Psoas muscle (tissue), 8 donors: Measurements from ENCODE around the gene CTIF. TPM values are rescaled to one million over a fixed set of nuclear protein-coding genes. Genes with fewer than 3 reads are reported as not detected.
A peak's percentile ranks its signal among the peaks of the same experiment; 100 is the strongest.

Source experiments
- ATAC-seq, 4 donors: fragments of 200-7000 bp; cut with Tn5 transposase; one replicate each; pipeline ENCODE4 v1.9.1; 2020; ENCODE audit warnings: moderate library complexity in 3 of 4, mild to moderate bottlenecking in 2 of 4
- DNase-seq, 2 donors: peaks; one replicate each; pipeline ENCODE4 v3.0.0-alpha.2; 2020
- H3K27ac ChIP-seq: fragments of 200-600 bp; one replicate; pipeline ENCODE4 v1.8.0; 2022
- H3K27me3 ChIP-seq, 3 donors: fragments of 200-600 bp in 1 of 3; one replicate each; pipeline versions ENCODE4 v1.6.1 to v1.8.0; 2013 to 2022; ENCODE audit warnings: low read length in 2 of 3, mild to moderate bottlenecking in 2 of 3, moderate library complexity in 1 of 3; ENCODE audit not compliant: insufficient read depth in 3 of 3
- H3K36me3 ChIP-seq, 2 donors: fragments of 200-600 bp in 1 of 2; one replicate each; pipeline versions ENCODE4 v1.6.1 to v1.8.0; 2013 to 2022; ENCODE audit warnings: low read depth in 1 of 2, mild to moderate bottlenecking in 1 of 2, moderate library complexity in 1 of 2; ENCODE audit not compliant: insufficient read depth in 1 of 2
- H3K4me1 ChIP-seq: fragments of 200-600 bp; one replicate; pipeline ENCODE4 v1.8.0; 2022
- H3K4me3 ChIP-seq: fragments of 200-600 bp; one replicate; pipeline ENCODE4 v1.8.0; 2022; ENCODE audit warnings: mild to moderate bottlenecking
- H3K9me3 ChIP-seq: fragments of 200-600 bp; one replicate; pipeline ENCODE4 v1.8.0; 2022
- WGBS, 3 donors: extraction: QIAGEN DNeasy Blood & Tissue Kit; methylation state at CpG; one replicate each; pipeline versions ENCODE4 v1.1.6 to v1.1.7; 2013; 5-methylcytosine and 5-hydroxymethylcytosine counted together
- intact Hi-C, 2 donors: fragments of 100-400 bp; cut with DNase I; formaldehyde crosslinking; loops; one replicate each; pipeline versions ENCODE4 v1.11.0 to v1.14.2; 2022
- polyA plus RNA-seq, 3 donors: library from polyadenylated mRNA; stranded (reverse); fragments of 200-250 nt; gene quantifications; one replicate each; pipeline ENCODE4 v1.2.3, GENCODE V29; 2013
- total RNA-seq, 4 donors: library from RNA; stranded (reverse); fragmentation: NEBNext Ultra II Directional in 2 of 4; extraction: Animal tissue kit (Norgen Biotek cat#: 25700) in 2 of 4; gene quantifications; one replicate each; pipeline versions ENCODE4 v1.2.1 to v1.2.4, GENCODE V29; 2021 to 2023
- TF ChIP-seq, protein P1 (sequence below): fragments of 200-600 bp; IDR thresholded peaks from one replicate; pipeline ENCODE4 v1.8.0; 2022; ENCODE audit warnings: antibody characterized with exemption
- donor health status: healthy with polysubstance abuse.
- donor health status: DM: no; HTN: no; CAD: no; lungs with moderate emphysema.
- donor health status: Bipolar disorder and iron deficiency.
- donor health status: healthy.
- donor health status: DM: yes; HTN: yes; CAD: no.
- donor health status: DM: no; HTN: no; CAD: no.
- donor health status: DM: no; HTN: no; CAD: no.
- donor health status: DM: yes; HTN: yes; CAD: no.

The CTIF gene
- total and polyA plus RNA-seq, 7 donors: 11.3 to 40.5 (median 26.9) TPM

DNA sequence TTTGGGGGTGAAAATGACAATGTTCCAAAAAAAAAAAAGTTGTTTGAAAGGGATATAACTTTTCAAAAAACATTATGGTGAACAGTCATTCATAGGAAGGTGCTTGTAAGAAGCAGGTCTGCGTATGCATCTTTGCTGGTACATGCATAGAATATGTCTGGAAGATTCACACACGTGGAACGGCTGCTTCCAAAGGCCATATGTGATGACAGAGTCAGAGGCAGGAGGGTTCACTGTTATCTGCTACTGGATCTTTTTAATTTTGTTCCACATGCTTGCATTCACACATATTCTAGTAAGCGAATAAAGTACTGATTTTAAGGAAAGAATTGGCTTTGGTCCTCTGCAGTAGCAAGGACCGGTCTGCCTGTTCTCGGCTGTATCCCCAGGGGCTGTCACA is 218.5 kb downstream of the CTIF start:
- no peak for DNase-seq
- H3K27me3 ChIP-seq: no peaks in the 10 kb centered on the region
- TF ChIP-seq, protein P1, sequence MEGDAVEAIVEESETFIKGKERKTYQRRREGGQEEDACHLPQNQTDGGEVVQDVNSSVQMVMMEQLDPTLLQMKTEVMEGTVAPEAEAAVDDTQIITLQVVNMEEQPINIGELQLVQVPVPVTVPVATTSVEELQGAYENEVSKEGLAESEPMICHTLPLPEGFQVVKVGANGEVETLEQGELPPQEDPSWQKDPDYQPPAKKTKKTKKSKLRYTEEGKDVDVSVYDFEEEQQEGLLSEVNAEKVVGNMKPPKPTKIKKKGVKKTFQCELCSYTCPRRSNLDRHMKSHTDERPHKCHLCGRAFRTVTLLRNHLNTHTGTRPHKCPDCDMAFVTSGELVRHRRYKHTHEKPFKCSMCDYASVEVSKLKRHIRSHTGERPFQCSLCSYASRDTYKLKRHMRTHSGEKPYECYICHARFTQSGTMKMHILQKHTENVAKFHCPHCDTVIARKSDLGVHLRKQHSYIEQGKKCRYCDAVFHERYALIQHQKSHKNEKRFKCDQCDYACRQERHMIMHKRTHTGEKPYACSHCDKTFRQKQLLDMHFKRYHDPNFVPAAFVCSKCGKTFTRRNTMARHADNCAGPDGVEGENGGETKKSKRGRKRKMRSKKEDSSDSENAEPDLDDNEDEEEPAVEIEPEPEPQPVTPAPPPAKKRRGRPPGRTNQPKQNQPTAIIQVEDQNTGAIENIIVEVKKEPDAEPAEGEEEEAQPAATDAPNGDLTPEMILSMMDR: no peak
- H3K9me3 ChIP-seq: no peaks in the 10 kb centered on the region
- no peak for ATAC-seq
- no peak overlapping the region for H3K27ac ChIP-seq
- no peak overlapping the region for H3K4me3 ChIP-seq
- peaks cover 8% of the 10 kb centered on the region for H3K4me1 ChIP-seq
- WGBS, 3 donors: 77 to 90% (median 89%) methylated on average over 6 of the region's 6 CpGs
- H3K36me3 ChIP-seq: peaks cover 0 to 25% of the 10 kb centered on the region in 2 donors
- intact Hi-C loops: no loop called here

DNA sequence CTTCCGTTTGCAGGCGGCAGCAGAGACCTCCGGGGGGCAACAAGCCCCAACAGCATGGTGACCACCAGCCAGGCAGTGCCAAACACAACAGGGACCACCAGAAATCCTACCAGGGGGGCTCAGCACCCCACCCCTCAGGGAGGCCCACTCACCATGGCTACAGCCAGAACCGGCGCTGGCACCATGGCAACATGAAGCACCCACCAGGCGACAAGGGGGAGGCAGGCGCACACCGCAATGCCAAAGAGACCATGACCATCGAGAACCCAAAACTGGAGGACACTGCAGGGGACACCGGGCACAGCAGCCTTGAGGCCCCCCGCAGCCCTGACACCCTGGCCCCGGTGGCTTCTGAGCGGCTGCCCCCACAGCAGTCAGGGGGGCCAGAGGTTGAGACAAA is 219.1 kb downstream of the CTIF start:
- TF ChIP-seq, protein P1: no peak
- Histone ChIP-seq H3K9me3 (no peaks in the 10 kb centered on the region), H3K27me3 (no peaks in the 10 kb centered on the region), H3K36me3 (peaks cover 0 to 25% of the 10 kb centered on the region in 2 donors), H3K27ac (no peak overlapping the region), H3K4me3 (no peak overlapping the region), H3K4me1 (peaks cover 14% of the 10 kb centered on the region)
- WGBS, 3 donors: 94 to 98% (median 95%) methylated on average over 13 of the region's 13 CpGs
- ATAC-seq (no peak), DNase-seq (no peak)
- intact Hi-C loops: no loop called here

DNA sequence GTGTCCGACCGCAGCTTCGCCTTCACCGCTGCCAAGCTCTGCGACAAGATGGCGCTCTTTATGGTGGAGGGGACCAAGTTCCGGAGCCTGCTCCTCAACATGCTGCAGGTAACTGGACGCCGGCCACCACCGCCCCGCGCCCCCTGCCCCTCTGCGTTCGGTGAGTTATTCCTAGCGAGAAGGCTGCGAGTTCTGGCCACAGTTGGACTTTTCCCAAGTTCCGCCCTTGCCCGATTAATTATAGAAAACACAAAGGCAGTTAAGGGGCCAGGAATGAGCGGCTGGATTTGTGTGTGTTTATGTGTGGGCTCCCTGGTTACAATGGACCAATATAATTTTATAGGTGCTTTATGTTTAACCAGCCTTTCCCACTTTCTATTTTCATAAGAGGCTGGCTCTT is 222.8 kb downstream of the CTIF start:
- DNase-seq (peak in 1 of 2 donors; percentile 14), ATAC-seq (no peak)
- Histone ChIP-seq H3K36me3 (peaks cover 0 to 25% of the 10 kb centered on the region in 2 donors), H3K9me3 (no peaks in the 10 kb centered on the region), H3K27ac (no peak overlapping the region), H3K4me3 (no peak overlapping the region), H3K4me1 (peaks cover 20% of the 10 kb centered on the region), H3K27me3 (no peaks in the 10 kb centered on the region)
- WGBS, 3 donors: 93 to 95% (median 94%) methylated on average over 19 of the region's 19 CpGs
- intact Hi-C loops: loop anchor here in 1 of 2 donors (5.0 kb wide), 1 partner anchor 69 kb away; no protein-coding TSS in a partner anchor
- TF ChIP-seq, protein P1: no peak

DNA sequence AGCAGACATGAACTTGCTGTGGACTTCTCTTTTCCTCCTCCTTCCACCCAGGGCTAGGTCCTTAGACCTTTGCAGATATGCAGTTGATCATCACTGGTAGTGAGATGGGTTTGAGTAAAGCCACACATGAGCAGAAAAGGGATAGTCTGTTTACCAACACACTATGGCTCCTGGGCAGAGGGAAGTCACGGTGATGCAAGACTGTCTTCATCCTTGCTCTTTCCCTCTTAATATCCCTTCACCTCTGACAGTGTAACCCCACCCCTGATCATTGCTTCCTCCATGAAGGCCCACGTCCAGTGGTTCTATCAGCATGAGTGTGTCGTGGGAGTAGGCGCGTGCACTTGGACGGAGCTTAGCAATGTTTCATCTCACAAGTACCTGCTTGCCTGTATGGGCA is 223.2 kb downstream of the CTIF start:
- ATAC-seq: no peak
- peak in 1 of 2 donors; percentile 9 for DNase-seq
- peaks cover 0 to 25% of the 10 kb centered on the region in 2 donors for H3K36me3 ChIP-seq
- no peaks in the 10 kb centered on the region for H3K9me3 ChIP-seq
- WGBS, 3 donors: 97 to 98% (median 98%) methylated on average over 6 of the region's 6 CpGs
- intact Hi-C loops: loop anchor here in 1 of 2 donors (5.0 kb wide), 1 partner anchor 70 kb away; no protein-coding TSS in a partner anchor
- H3K27ac ChIP-seq: no peak overlapping the region
- TF ChIP-seq, protein P1: no peak
- H3K4me1 ChIP-seq: peaks cover 25% of the 10 kb centered on the region
- H3K4me3 ChIP-seq: no peak overlapping the region
- no peaks in the 10 kb centered on the region for H3K27me3 ChIP-seq
